GM12878 (cell line): ENCODE data around the gene ATRN. TPM values are rescaled to one million over a fixed set of nuclear protein-coding genes. Genes with fewer than 3 reads are reported as not detected.

Experiments
- ATAC-seq: fragments of 200-7000 bp; cut with Tn5 transposase; 3 replicates; pipeline ENCODE4 v1.9.1; 2020; ENCODE audit warnings: mild to moderate bottlenecking, moderate library complexity
- BruUV-seq: library from RNA; stranded (reverse); fragments of 400-500 nt; replicated peaks from 2 replicates; lab custom pipeline; 2021; lab: Mats Ljungman, UMichigan
- CTCF ChIA-PET: fragments of 300-600 bp; sonication (Branson Sonifier 250); formaldehyde crosslinking; extraction: SDS; loops from one replicate; lab custom pipeline; 2021; ENCODE audit warnings: inconsistent platforms; lab: Yijun Ruan, JAX
- POLR2A ChIA-PET: fragments of 350-600 bp; formaldehyde crosslinking; extraction: SDS; loops from one replicate; lab custom pipeline; 2021; ENCODE audit warnings: inconsistent platforms; lab: Charles Lee
- RAD21 ChIA-PET: fragments of 300-600 bp; sonication (Branson Sonifier 250); formaldehyde crosslinking; loops from one replicate; lab custom pipeline; 2023; ENCODE audit warnings: antibody characterized with exemption; ENCODE audit not compliant: unreplicated experiment; lab: Charles Lee
- SMC1A ChIA-PET: fragments of 300-600 bp; sonication (Branson Sonifier 250); formaldehyde crosslinking; loops from one replicate; lab custom pipeline; 2023; ENCODE audit not compliant: unreplicated experiment, uncharacterized antibody; lab: Charles Lee
- DNase-seq: peaks from one replicate; pipeline ENCODE4 v3.0.0-alpha.2; 2011; ENCODE audit warnings: low read depth, low spot score
- FAIRE-seq: peaks from 3 replicates; lab custom pipeline; 2011; peaks lifted over from hg19 to GRCh38; lab: Jason Lieb, UNC
- H2AFZ ChIP-seq: 2 replicates; pipeline ENCODE4 v1.6.0; 2011; ENCODE audit warnings: low read depth, low read length, control low read depth; ENCODE audit not compliant: control insufficient read depth
- H3K27ac ChIP-seq: 2 replicates; pipeline ENCODE4 v1.5.1; 2011; ENCODE audit warnings: control low read depth; ENCODE audit not compliant: control insufficient read depth, insufficient read depth
- H3K27me3 ChIP-seq, 2 experiments: replicated peaks in 1 of 2; 2 replicates each; pipeline versions ENCODE4 v1.6.0 to v1.6.1; 2011; ENCODE audit warnings: low read length in 1 of 2; ENCODE audit not compliant: control insufficient read depth in 2 of 2, insufficient read depth in 2 of 2
- H3K36me3 ChIP-seq, 2 experiments: 2 replicates each; pipeline ENCODE4 v1.5.1; 2011; ENCODE audit warnings: low read length in 1 of 2; ENCODE audit not compliant: control insufficient read depth in 2 of 2, insufficient read depth in 2 of 2
- H3K4me1 ChIP-seq: 2 replicates; pipeline ENCODE4 v1.6.1; 2011; ENCODE audit warnings: mild to moderate bottlenecking, low read length, moderate library complexity, mixed read lengths; ENCODE audit not compliant: control insufficient read depth, insufficient read depth
- H3K4me2 ChIP-seq: 2 replicates; pipeline ENCODE4 v1.6.0; 2011; ENCODE audit warnings: control low read depth; ENCODE audit not compliant: control insufficient read depth, insufficient read depth
- H3K4me3 ChIP-seq: fragments of 200-600 bp; sonication (generic); 2 replicates; pipeline ENCODE4 v1.5.1; 2016
- H3K79me2 ChIP-seq: 2 replicates; pipeline ENCODE4 v1.6.0; 2011; ENCODE audit warnings: low read length; ENCODE audit not compliant: control insufficient read depth, insufficient read depth
- H3K9ac ChIP-seq: 2 replicates; pipeline ENCODE4 v1.8.0; 2011; ENCODE audit warnings: low read length, control low read depth, mixed read lengths; ENCODE audit not compliant: control insufficient read depth, insufficient read depth
- H3K9me3 ChIP-seq: replicated peaks from 3 replicates; pipeline ENCODE4 v1.5.1; 2011; ENCODE audit warnings: mild to moderate bottlenecking, low read length; ENCODE audit not compliant: control insufficient read depth, insufficient read depth
- H4K20me1 ChIP-seq: 2 replicates; pipeline ENCODE4 v1.6.0; 2011; ENCODE audit not compliant: control insufficient read depth, insufficient read depth
- BCLAF1 ChIP-seq: fragments of 450-650 bp; IDR thresholded peaks from 2 replicates; pipeline ENCODE4 v1.6.1; 2017; ENCODE audit warnings: antibody characterized with exemption, mild to moderate bottlenecking, moderate library complexity
- BRCA1 ChIP-seq: IDR thresholded peaks from 2 replicates; pipeline ENCODE4 v1.6.1; 2011; ENCODE audit warnings: low read depth, low read length, improper control_type of control experiment
- CTCF ChIP-seq, 3 experiments: IDR thresholded peaks in 2 of 3; conservative IDR thresholded peaks in 1 of 3; 2 replicates each; pipeline ENCODE4 v1.5.1; 2011; ENCODE audit warnings: low read depth in 3 of 3, low read length in 3 of 3, mild to moderate bottlenecking in 3 of 3, control low read depth in 2 of 3, moderate library complexity in 2 of 3, inconsistent platforms in 1 of 3, mixed read lengths in 1 of 3; ENCODE audit not compliant: control insufficient read depth in 2 of 3, insufficient read depth in 1 of 3; ENCODE audit errors: extremely low read depth in 1 of 3
- KDM1A ChIP-seq: fragments of 200-600 bp; sonication (generic); IDR thresholded peaks from 2 replicates; pipeline ENCODE4 v1.6.1; 2016; ENCODE audit warnings: borderline replicate concordance
- STAT1 ChIP-seq: fragments of 450-650 bp; conservative IDR thresholded peaks from 2 replicates; pipeline ENCODE4 v1.6.1; 2014; ENCODE audit warnings: antibody characterized with exemption, mild to moderate bottlenecking
- ZBTB11 ChIP-seq: fragments of 450-650 bp; formaldehyde crosslinking; IDR thresholded peaks from 2 replicates; pipeline ENCODE4 v1.5.0; 2022; ENCODE audit warnings: mild to moderate bottlenecking, missing genetic modification characterization
- ZNF274 ChIP-seq: IDR thresholded peaks from one replicate; pipeline ENCODE4 v1.8.0; 2011; ENCODE audit not compliant: insufficient read length, insufficient read depth
- ZSCAN29 ChIP-seq: fragments of 450-650 bp; IDR thresholded peaks from 2 replicates; pipeline ENCODE4 v1.6.1; 2017; ENCODE audit warnings: mild to moderate bottlenecking, moderate library complexity
- WGBS: methylation state at CpG from one replicate; pipeline ENCODE4 v1.1.6; 2016; ENCODE audit warnings: low lambda C conversion rate; ENCODE audit not compliant: insufficient replicate concordance, insufficient coverage; ENCODE audit errors: missing lambda C conversion rate; 5-methylcytosine and 5-hydroxymethylcytosine counted together
- in situ Hi-C: fragments of 300-500 bp; cut with MboI; formaldehyde crosslinking; loops from 9 replicates; pipeline ENCODE4 v1.14.3; 2018; ENCODE audit warnings: mixed read lengths
- intact Hi-C: fragments of 100-400 bp; cut with micrococcal nuclease; formaldehyde crosslinking; loops from one replicate; pipeline ENCODE4 v1.14.2; 2022; ENCODE audit not compliant: unreplicated experiment
- polyA plus RNA-seq, 11 experiments: library from polyadenylated mRNA; depleted of rRNA in 4 of 11; unstranded in 6 of 11; stranded (reverse) in 5 of 11; fragments of >200 nt; fragmentation: Nextera tagmentation in 4 of 11; fragmentation: Illumina TruSeq in 1 of 11; extraction: Ambion mirVana in 4 of 11; extraction: Trizol in 1 of 11; gene quantifications; 1 replicate in 1 of 11; 2 replicates in 10 of 11; pipeline versions ENCODE4 v1.2.1 to v1.2.3, GENCODE V29; 2011 to 2016; ENCODE audit warnings: inconsistent platforms in 2 of 11, missing spikeins in 2 of 11, low read depth in 1 of 11
- total RNA-seq, 4 experiments: library from RNA; depleted of rRNA in 3 of 4; stranded (reverse); fragments of >200 nt in 3 of 4; fragmentation: Illumina TruSeq in 1 of 4; extraction: Trizol in 1 of 4; gene quantifications; 2 replicates each; pipeline versions ENCODE4 v1.2.1 to v1.2.3, GENCODE V29; 2013 to 2021

Gene ATRN
- total and polyA plus RNA-seq, 10 of the 15 experiments (the other 5 are each of a cell fraction or from before 2014, with no cell fraction given), result 0.71 to 11.6 (median 6.9) TPM

- no peak overlapping the region for H3K27ac ChIP-seq
- H3K4me2 ChIP-seq, result no peak overlapping the region
- ChIA-PET SMC1A (no interaction called here), POLR2A (no interaction called here), RAD21 (no interaction called here), CTCF (no interaction called here)
- BruUV-seq, result no TSS peak
- in situ Hi-C loops, result no loop called here
- intact Hi-C loops, result no loop called here
- H3K9ac ChIP-seq, result no peak overlapping the region
- no peaks in the 10 kb centered on the region for H3K36me3 ChIP-seq
- DNase-seq, result no peak
- peaks cover 3% of the 10 kb centered on the region; the same call in 1 of the 3 replicates for H3K9me3 ChIP-seq
- 63% methylated on average over 1 of the region's 1 CpG for WGBS
- H3K4me3 ChIP-seq, result no peak overlapping the region
- no peak overlapping the region for H2AFZ ChIP-seq
- no peaks in the 10 kb centered on the region for H3K4me1 ChIP-seq
- H3K79me2 ChIP-seq, result no peaks in the 10 kb centered on the region; the same call in 1 of the 2 replicates
- ATAC-seq, result no peak
- FAIRE-seq, result no peak
- H4K20me1 ChIP-seq, result no peaks in the 10 kb centered on the region
- TF ChIP-seq BRCA1, result no peak
- TF ChIP-seq ZBTB11 (CRISPR knock-in tag), result no peak
- no peak for TF ChIP-seq STAT1
- no peak for TF ChIP-seq KDM1A
- no peak for TF ChIP-seq ZSCAN29
- TF ChIP-seq BCLAF1, result no peak
- no peak for TF ChIP-seq CTCF (IDR thresholded peaks at IDR 0.05 in 2 of 3, conservative IDR thresholded peaks at IDR 0.05 in 1 of 3; ENCODE audit: control insufficient read depth in 2 of 3, extremely low read depth in 1 of 3, insufficient read depth in 1 of 3, low read depth in 3 of 3, low read length in 3 of 3)
- TF ChIP-seq ZNF274, result no peak
- H3K27me3 ChIP-seq, result no peaks in the 10 kb centered on the region
Observed at GRCh38 chr20:3486850-3487249, 16.0 kb downstream of the ATRN start.
